SIG-M5 treated with dmso at 0.1 percent for 504 hours (cell line): ENCODE data around the gene PSTPIP1.
"Not testable (repeated sequence)": the region's sequence is repeated elsewhere in the genome, so short reads cannot be mapped to it uniquely, and the experiment has no call there.

ENCODE experiments used
- DNase-seq: peaks from one replicate; lab custom pipeline; 2025; ENCODE audit not compliant: unreplicated experiment; lab: John Stamatoyannopoulos, UW

PSTPIP1 gene

DNA sequence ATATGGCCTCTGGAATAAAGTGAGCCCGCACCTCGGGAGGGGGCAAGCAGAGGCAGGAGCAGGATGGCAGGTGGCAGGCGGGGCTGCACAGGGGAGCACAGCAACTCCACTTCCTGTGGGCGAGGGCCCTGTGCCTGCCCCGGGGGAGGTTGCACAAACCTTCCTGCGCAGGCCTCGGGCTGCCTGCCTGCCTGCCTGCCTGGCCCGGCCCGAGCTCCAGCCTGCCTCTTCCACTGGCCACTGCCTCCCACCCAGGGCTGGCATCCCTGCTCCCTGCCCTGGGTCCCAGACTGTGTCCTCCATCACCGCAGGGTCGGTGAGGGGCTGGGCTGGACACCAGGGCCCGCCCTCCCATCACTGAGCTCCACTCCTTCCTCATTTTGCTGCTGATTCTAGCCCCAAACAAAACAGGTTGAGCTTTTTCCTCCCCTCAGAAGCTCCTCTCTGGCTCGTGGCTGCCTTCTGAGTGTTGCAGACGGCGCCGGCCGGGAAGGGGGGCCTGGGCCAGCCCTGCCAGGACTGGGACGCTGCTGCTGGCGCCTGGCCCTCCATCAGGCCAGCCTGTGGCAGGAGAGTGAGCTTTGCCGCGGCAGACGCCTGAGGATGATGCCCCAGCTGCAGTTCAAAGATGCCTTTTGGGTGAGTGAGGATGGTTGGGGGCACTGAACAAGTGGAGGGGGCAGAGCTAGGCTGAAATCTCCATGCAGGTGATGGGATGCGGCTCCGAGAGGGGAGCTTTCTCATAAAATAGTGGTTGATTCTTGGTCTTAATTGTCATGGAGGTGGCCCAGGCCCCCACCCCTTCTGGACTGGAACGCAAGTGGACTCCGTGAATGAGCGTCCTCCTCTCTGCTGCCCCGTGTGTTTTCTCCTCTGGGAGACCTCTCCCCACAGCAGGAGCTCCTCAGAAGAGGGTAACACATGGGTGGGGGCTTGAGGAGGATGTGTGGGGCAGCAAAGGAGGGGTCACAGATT is at the start of gene PSTPIP1:
Gene PSTPIP1, plus strand, starts transcription at position 156 of the 975 bp plus-strand sequence. Its CDS starts 448 bp downstream, at position 604.
- DNase-seq = peak; percentile 76

DNA sequence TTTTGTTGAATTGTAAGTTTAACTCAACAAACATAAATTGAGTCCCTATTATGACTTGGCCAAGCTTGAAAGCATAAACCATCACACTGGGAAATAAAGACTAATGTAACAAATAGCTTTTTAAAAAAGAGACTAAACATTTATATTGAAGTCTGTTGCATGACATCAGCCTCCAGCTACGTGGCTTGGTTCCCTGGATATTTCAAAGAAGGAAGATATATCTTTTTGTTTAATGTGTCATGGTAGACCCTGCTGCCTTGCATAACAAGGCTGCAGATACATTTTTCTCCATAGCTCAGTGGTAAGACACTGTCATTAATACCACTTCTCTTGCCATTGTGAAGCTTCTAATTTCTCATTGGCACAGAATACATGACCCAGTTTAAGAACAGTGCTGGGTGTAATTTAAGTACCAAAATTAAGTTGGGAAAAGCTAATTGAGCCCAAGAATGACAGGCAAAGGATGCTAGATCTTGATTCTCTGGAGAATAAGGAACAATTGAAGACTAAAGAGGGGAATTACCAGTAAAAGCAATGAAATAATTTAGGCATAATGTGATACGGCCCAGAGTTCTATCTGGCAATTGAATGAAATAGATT is 49.3 kb upstream of the PSTPIP1 start:
- no peak for DNase-seq

DNA sequence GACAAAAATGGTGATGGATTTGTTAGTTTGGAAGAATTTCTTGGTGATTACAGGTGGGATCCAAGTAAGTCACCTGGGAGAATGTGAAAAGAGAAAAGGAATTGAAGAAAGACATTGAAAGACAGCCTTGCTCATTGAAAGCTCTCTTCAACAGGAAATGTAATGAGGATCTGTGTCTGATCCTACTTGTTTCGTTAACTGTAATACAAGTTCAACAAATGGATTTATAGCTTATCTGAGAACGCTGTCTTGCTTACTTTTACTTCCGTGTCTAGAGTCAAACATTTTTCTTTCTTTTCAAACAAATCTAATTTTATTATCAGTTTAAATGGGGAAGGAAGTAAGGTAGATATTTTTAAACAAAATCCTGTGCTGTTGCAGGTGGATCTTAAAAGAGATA is 47.5 kb upstream of the PSTPIP1 start:
- no peak for DNase-seq

DNA sequence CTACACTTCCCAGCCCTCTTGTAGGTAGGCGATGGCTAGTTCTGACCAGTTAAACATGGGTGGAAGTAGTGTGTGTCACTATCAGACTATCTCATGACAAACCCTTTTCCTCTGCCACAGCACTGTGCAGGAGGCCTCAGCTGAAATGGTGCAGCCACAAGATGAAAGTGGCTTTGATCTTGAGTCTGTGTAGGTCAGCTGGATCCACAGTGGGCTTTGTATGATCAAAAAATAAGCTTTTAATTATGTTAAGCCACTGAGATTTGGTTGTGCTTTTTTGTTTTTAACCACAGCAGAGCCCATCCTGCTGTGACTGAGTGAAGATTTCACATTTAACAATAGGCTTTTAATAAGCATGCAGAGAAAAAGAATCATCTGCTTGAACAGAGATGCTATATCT is 43.7 kb upstream of the PSTPIP1 start:
- DNase-seq = no peak

DNA sequence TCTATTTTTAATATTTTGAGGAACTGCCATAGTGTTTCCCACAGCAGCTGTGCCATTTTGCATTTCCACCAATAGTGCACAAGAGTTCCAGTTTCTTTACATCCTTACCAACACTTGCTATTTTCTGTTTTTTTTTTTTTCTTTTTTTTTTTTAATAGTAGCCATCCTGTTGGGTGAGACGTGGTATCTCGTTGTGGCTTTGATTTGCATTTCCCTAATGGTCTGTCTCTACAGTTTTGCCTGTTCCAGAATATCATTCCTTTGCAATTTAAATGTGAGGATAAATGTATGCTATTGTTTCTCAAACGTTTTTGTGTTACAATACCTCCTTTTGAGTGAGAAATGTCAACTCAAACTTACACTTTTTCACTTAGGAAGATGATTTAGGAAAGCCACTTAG is 41.0 kb upstream of the PSTPIP1 start:
- no peak for DNase-seq

DNA sequence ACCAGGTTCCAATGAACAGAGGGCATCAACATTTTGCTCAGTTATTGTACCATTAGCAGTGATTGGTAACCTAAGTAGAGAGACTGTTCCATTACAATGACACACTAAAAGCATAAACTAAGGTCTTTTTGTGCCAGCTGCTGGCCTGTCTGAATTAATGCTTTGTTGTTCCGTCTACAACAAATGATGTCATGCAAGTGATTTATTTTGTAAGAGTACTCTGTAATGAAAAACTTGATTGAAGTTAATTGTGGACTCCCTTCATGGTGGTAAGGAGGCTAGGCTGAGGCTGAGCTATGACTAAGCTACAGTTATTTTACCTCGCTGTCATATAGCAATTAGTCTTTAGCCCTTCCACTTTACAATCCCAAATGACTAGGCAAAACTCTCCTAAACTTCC is 40.2 kb upstream of the PSTPIP1 start:
- DNase-seq = no peak

DNA sequence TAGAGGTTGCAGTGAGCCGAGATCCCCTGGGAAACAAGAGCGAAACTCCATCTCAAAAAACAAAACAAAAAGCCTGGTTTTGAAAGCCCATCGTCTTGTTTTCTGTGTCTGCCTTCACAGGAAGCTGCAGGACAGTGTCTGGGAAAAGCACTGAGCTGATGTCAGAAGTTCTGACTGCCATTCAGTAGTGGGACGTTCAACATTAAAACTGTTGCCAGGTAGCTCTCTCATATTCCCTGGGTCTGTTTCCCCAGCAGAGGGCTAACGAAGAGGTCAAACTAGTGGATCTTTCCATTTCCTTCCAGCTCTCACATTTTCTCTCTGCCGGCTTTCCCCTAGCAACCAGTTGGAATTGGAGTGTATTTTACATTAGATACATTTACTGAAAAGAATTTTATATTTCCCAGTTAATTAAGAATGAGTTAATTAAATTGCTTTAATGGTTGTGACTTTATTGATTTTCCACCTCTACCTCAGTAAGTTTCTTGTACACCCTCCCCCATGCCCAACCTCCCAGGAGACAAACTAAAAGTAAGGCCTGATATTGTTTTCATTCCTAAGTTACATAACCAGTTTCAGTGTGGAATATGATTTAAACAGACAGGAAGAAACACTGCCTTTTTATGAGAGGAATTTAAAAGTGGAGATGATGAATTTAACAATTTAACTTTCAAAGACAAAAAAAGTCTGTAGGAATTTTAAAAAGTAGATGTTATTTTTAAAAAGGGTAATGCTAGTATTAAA is 33.5 kb upstream of the PSTPIP1 start:
- no peak for DNase-seq

DNA sequence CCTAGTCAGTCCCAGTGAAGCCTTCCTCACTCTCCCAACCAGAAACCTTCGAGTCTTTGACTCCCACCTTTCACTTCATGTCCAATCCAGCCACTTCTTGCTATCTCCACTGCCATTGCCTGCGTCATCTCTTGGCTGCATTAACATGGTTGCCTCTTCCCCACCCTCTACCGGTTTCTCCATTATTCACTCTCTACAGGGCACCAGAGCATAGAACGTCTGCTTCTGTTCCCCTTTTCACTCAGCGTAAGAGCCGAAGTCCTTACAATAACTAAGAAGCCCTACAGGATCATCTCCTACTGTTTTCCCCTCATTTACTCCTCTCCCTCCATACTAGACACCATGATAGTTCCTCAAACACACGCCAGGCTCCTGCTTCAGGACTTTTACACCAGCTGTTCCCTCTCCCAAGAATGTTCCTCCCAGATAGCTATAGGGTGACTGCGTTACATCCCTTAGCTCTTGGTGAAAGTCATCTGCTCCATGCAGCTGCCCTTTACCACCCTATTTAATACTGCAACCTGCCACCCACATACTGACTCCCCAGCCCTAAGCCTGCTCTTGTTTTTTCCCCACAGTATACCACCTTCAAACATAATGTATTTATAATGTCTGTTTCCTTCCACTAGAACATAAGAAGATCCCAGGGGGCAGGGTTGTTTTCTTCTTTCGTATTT is 32.5 kb upstream of the PSTPIP1 start:
- DNase-seq = no peak

DNA sequence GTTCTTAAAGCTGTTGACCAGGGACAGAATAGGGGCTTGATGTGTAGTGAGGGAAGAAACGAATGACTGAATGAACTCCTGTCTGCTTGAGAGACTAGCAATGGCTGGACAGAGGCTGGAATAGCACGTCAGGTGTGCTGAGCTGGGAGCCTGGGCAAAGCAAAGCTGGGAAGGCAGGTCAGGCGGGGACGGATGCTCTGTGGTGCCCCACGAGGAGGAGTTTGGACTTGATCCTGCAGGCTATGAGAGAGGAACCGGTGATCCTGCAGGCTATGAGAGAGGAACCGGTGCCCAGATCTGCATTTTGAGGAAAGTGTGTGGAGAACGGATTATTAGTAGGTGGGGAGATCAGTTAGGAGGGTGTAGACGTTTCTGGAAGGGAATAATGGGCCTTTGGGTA is 31.3 kb upstream of the PSTPIP1 start:
- DNase-seq = no peak

DNA sequence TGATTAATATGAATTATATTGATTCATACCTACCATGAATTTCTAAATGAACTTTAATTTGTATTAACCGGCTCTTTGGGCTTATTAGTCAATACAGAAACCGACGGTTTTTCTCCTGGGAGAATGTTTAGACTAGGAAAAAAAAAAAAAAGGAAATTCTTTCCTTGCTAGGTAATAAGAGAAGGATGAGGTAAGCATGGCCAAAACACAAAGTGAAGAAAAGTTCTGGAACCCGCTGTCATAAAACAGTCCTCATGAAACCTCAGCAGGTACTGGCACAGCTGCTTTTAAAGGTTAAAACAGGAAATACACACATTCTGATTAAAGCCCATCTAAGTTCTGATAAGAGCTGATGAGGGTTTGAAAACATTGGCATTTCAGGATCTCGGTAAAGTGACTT is 30.8 kb upstream of the PSTPIP1 start:
- no peak for DNase-seq

DNA sequence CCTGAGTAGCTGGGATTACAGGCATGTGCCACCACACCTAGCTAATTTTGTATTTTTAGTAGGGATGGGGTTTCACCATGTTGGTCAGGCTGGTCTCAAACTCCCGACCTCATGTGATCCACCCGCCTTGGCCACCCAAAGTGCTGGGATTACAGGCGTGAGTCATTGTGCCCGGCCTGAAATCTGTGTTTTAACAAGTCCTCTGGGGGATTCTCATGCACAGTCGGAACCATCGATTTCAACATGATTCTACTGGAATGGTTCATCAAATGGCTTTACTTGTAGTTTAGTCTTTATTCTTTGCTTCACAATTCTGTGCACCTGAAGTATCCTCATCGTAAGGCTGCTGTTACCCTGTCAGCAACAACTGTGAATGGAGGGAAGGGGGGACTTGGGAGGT is 28.9 kb upstream of the PSTPIP1 start:
- not testable (repeated sequence) for DNase-seq

DNA sequence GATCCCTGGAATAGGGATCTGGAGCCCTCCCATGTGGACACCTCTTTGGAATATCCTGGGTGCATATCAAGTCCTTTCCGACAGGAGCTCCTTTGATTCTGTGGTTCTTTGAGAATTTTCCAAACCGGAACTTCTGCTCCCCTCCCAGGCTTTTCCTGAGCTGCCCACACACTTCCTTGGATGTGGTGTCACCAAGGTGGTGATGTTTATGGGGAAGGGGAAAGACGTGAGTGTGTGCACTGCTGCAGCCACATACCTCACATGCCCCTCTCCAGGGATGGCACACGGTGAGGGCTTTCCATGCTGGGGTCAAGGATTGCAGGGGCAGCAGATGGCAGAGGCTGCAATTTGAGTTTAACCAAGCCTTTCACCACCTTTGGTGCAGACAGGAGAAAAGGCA is 27.9 kb upstream of the PSTPIP1 start:
- no peak for DNase-seq

DNA sequence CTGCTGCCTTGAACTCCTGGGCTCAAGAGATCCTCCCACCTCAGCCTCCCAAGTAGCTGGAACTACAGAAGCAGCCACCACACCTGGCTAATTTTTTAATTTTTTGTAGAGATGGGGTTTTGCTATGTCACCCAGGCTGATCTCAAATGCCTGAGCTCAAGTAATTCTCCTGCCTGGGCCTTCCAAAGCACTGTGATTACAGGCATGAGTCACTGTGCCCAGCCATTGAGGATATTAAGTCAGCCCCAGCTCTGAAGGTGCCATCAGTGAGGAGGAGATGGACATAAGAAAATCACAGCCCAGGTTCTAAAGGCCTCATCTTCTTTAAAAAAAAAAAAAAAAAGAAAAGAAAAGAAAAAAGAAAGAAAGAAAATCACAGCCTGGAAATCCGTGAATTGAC is 26.6 kb upstream of the PSTPIP1 start:
- no peak for DNase-seq

DNA sequence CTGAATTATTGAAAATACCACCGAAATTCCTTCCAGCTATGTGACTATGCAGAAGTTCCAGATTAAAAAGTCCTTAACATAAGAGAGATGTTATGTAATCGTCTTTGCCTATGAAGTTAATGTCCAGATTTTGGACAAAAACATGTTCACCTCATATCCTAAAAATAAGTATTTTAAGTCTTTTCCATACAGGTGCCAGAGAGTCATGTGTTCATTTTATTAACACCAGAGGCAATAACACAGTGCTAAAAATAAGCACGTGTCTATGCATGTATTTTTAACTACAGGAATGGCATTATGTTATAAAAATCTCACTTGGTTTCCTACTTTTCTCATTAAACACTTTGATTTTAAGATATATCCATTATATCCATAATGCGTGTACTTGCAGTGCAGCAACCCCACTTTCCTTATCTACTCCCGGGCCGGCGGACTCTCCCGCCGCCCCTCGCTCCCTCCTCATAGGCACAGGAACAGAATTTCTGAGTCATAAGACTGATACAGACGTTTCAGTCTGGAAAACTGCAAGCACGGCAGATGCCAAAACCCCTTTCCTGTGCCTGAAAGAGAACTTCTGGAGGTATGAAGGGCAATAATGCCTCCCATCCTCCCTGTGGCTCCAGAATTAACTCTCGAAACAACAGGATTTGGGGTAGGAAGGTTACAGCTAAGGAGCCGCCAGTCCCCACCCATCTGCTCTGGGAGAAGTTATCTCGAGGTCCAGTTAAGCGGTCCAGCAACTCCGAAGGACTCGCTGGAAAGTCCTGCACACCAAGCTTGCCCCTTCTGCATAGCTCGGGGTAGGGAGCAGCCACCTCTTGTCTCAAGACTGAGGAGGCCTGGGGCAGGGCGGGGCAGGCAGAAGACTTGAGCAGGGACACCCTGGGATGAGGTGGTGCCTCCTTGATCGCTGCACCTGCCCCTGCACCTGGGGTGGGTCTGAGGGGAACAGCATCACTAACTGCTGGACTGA is 22.3 kb upstream of the PSTPIP1 start:
- no peak for DNase-seq

DNA sequence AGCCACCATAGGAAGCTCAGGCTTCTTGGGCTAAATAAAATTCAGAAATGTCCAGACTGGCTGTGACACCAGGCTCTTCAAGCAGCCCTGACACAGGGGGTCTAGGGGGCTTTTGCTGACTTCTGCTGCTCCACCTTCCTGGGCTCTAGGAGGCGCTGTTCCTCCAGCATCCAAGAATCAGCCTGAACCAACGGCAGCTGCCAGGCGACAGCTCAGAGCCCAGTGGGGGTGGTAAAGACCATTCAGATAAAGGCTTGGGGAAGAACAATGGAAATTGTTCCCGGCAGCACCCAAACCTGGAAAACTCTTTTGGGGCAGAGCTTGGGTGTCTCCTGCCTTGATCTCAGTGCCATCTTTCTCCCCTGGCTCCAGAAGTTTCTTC is 21.6 kb upstream of the PSTPIP1 start:
- peak; percentile 43 for DNase-seq

DNA sequence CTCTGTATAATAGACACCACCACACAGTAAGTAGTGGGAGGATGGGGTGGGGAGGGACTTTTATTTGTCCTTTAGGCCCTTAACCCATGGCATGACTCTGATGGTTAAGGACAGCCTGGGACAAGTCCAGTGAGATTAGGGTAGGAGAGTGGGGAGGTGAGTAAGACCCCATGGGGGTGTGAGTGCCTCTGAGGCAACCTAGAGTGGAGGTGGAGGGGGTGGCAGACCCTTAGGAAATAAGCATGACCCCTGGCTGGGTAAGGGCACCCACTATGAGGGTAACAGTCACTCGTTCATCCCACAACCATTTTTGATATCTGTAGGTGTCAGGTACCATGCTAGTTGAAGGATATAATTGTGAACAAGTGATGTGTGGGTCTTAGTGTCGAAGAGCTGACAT is 21.0 kb upstream of the PSTPIP1 start:
- no peak for DNase-seq

DNA sequence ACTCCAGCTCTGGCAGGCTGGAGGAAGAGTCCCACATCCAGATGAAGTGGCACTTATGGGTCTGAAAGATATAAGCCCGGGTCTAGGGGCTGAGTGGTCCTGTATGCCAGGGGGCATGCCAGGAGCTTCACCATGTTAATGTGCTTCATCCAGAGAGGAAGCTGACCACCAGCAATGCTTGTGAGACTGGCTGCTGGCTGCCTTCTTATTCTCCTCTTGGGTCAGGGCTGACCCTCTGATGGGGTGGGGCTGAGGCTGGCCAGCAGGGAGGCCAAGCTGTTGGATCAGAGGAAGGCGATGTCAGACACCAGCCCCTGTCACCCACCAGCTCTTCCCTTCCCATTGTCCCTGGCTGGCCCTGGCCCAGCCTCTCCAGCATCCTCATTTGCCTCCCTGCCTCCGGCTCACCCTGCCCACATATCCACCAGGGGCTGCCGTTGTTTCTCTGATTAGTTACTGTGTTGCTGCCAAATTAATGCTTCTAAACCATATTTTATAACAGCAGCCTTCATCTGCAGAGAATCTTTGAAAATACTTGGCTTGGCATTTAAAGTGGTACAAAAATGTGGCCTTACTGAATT is 20.4 kb upstream of the PSTPIP1 start:
- no peak for DNase-seq

DNA sequence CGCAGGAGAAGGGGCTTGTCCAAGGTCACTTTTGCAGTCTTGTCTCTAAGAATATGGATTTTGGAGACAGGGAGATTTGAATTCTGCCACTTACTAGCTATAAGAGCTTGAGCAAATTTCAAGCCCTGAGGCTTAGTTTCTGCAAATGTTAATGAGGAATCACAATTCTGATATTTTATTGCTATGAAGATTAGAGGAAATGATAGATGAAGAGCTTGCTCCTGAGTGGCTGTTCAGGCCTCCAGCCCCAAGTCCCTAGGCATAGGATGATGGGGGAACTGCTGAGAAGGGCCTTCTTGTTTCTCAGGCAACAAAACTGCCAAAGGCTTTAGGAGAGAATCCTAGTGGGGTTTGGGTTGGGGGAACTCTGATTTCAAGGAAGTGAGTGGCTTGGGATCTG is 18.8 kb upstream of the PSTPIP1 start:
- DNase-seq = no peak

DNA sequence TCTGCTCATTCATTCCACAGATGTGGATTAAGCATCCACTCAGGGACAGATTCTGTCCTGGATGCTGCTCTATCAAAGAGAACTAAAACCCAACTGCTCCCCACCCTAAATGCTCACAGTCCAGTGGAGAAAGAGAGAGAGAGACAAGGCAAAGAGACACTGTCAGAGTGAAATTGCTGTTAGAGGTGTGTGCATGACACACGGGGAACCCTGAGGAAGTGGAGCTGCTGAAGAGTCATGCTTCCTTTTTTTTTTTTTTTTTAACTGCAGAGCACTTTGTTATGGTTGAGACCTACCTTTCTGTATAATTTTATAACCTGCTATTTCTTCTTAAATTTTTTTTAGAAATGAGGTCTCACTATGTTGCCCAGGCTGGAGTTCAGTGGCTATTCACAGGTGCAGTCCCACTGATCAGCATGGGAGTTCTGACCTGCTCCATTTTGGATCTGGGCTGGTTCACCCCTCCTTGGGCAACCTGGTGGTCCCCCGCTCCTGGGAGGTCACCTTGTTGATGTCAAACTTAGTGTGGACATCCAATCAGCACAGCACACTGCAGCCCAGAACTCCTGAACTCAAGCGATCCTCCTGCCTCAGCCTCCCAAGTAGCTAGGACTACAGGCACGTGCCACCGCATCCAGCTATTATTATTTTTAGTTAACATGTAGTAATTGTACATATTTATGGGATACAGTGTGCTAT is 18.2 kb upstream of the PSTPIP1 start:
- peak; percentile 34 for DNase-seq
